CD14-positive monocyte (primary cell): ENCODE measurements around the gene FASN. TPM values are rescaled to one million over a fixed set of nuclear protein-coding genes. Genes with fewer than 3 reads are reported as not detected.

Source experiments
- DNase-seq, 3 donors: peaks; one replicate each; pipeline ENCODE4 v3.0.0-alpha.2; 2011 to 2022
- H2AFZ ChIP-seq: 2 replicates; pipeline ENCODE4 v1.6.0; 2012; ENCODE audit warnings: mild to moderate bottlenecking, low read depth, low read length, inconsistent platforms; ENCODE audit not compliant: insufficient read depth, poor library complexity, severe bottlenecking
- H3K27ac ChIP-seq, 2 donors: 1 replicate in 1 of 2; 2 replicates in 1 of 2; pipeline ENCODE4 v1.5.1; 2012 to 2013; ENCODE audit warnings: low read length in 2 of 2, control low read depth in 1 of 2, inconsistent platforms in 1 of 2, low read depth in 1 of 2, mild to moderate bottlenecking in 1 of 2
- H3K27me3 ChIP-seq, 2 donors: one replicate each; pipeline versions ENCODE4 v1.6.0 to v1.6.1; 2011 to 2013; ENCODE audit warnings: low read length in 2 of 2; ENCODE audit not compliant: control insufficient read depth in 2 of 2, insufficient read depth in 2 of 2
- H3K36me3 ChIP-seq, 2 donors: replicated peaks in 1 of 2; 1 replicate in 1 of 2; 2 replicates in 1 of 2; pipeline versions ENCODE4 v1.5.1 to v1.6.1; 2012 to 2013; ENCODE audit warnings: low read length in 2 of 2, control low read depth in 1 of 2, inconsistent platforms in 1 of 2, mild to moderate bottlenecking in 1 of 2; ENCODE audit not compliant: insufficient read depth in 2 of 2, control insufficient read depth in 1 of 2
- H3K4me1 ChIP-seq, 2 donors: 1 replicate in 1 of 2; 2 replicates in 1 of 2; pipeline versions ENCODE4 v1.5.1 to v1.6.1; 2012 to 2013; ENCODE audit warnings: low read length in 2 of 2, control low read depth in 1 of 2, inconsistent platforms in 1 of 2, mild to moderate bottlenecking in 1 of 2, moderate library complexity in 1 of 2; ENCODE audit not compliant: insufficient read depth in 2 of 2, control insufficient read depth in 1 of 2
- H3K4me2 ChIP-seq: replicated peaks from 2 replicates; pipeline ENCODE3; 2012; ENCODE audit warnings: low read length, moderate library complexity, mild to moderate bottlenecking; ENCODE audit not compliant: poor library complexity, severe bottlenecking; ENCODE audit errors: extremely low read depth
- H3K4me3 ChIP-seq, 3 experiments: fragments of 200-600 bp in 1 of 3; sonication (generic) in 1 of 3; replicated peaks in 1 of 3; 1 replicate in 2 of 3; 2 replicates in 1 of 3; pipeline ENCODE4 v1.5.1; 2011 to 2013; ENCODE audit warnings: low read length in 3 of 3, mild to moderate bottlenecking in 3 of 3, control low read depth in 2 of 3, low read depth in 2 of 3, inconsistent platforms in 1 of 3, moderate library complexity in 1 of 3
- H3K79me2 ChIP-seq: 2 replicates; pipeline ENCODE4 v1.6.0; 2012; ENCODE audit warnings: mild to moderate bottlenecking, control low read depth, inconsistent platforms, low read length, moderate library complexity; ENCODE audit not compliant: insufficient read depth
- H3K9ac ChIP-seq: 2 replicates; pipeline ENCODE4 v1.6.0; 2017; ENCODE audit warnings: low read length, mild to moderate bottlenecking; ENCODE audit not compliant: insufficient read depth, poor library complexity, severe bottlenecking
- H3K9me3 ChIP-seq, 2 donors: replicated peaks in 1 of 2; 1 replicate in 1 of 2; 2 replicates in 1 of 2; pipeline versions ENCODE4 v1.5.1 to v1.6.1; 2012 to 2013; ENCODE audit warnings: low read length in 2 of 2, control low read depth in 1 of 2; ENCODE audit not compliant: control insufficient read depth in 1 of 2, insufficient read depth in 1 of 2
- H4K20me1 ChIP-seq: 2 replicates; pipeline ENCODE4 v1.6.0; 2012; ENCODE audit warnings: mild to moderate bottlenecking, low read length, control low read depth, moderate library complexity; ENCODE audit not compliant: insufficient read depth
- H3K27ac Mint-ChIP-seq, 7 donors: one replicate each; pipeline ENCODE4 v1.8.0; 2020; ENCODE audit warnings: mild to moderate bottlenecking in 7 of 7, mixed read lengths in 7 of 7, moderate library complexity in 6 of 7, inconsistent platforms in 2 of 7
- H3K27me3 Mint-ChIP-seq, 3 donors: one replicate each; pipeline ENCODE4 v1.8.0; 2021 to 2022; ENCODE audit warnings: low read depth in 3 of 3, mild to moderate bottlenecking in 3 of 3, mixed read lengths in 3 of 3, moderate library complexity in 3 of 3, inconsistent platforms in 1 of 3
- H3K36me3 Mint-ChIP-seq, 2 donors: one replicate each; pipeline ENCODE4 v1.8.0; 2020; ENCODE audit warnings: mixed read lengths in 2 of 2, inconsistent platforms in 1 of 2, mild to moderate bottlenecking in 1 of 2
- H3K4me1 Mint-ChIP-seq: one replicate; pipeline ENCODE4 v1.8.0; 2020; ENCODE audit warnings: mild to moderate bottlenecking, mixed read lengths
- H3K4me3 Mint-ChIP-seq, 2 donors: one replicate each; pipeline ENCODE4 v1.8.0; 2020; ENCODE audit warnings: mild to moderate bottlenecking in 2 of 2, mixed read lengths in 2 of 2, moderate library complexity in 1 of 2
- H3K9me3 Mint-ChIP-seq, 7 donors: one replicate each; pipeline ENCODE4 v1.8.0; 2020 to 2022; ENCODE audit warnings: mixed read lengths in 7 of 7, mild to moderate bottlenecking in 6 of 7, moderate library complexity in 6 of 7, inconsistent platforms in 2 of 7
- WGBS: methylation state at CpG from one replicate; pipeline ENCODE4 v1.1.5; 2013; ENCODE audit warnings: missing lambda C conversion rate; ENCODE audit not compliant: insufficient coverage; 5-methylcytosine and 5-hydroxymethylcytosine counted together
- intact Hi-C, 2 donors: fragments of 100-400 bp; cut with micrococcal nuclease; formaldehyde crosslinking; loops; one replicate each; pipeline versions ENCODE4 v1.15.0 to v1.15.1; 2023
- polyA plus RNA-seq, 3 donors: library from polyadenylated mRNA; depleted of rRNA in 1 of 3; unstranded in 2 of 3; stranded (reverse) in 1 of 3; fragments of 300-500 nt in 2 of 3; fragments of >200 nt in 1 of 3; fragmentation: Illumina TruSeq in 2 of 3; gene quantifications; 1 replicate in 2 of 3; 2 replicates in 1 of 3; pipeline ENCODE4 v1.2.3, GENCODE V29; 2012 to 2021
- TF ChIP-seq, protein P1 (sequence below): fragments of 200-600 bp; IDR thresholded peaks from one replicate; pipeline ENCODE4 v1.8.0; 2022; ENCODE audit warnings: antibody characterized with exemption, mild to moderate bottlenecking

Gene FASN
- polyA plus RNA-seq, 3 donors: 0.08 to 8.4 (median 0.13) TPM

GRCh38 chr17:82113422-82113821, 15.4 kb upstream of the FASN start:
- H3K9me3 ChIP-seq: no peaks in the 10 kb centered on the region
- H2AFZ ChIP-seq: no peak overlapping the region
- no peak overlapping the region for H3K4me3 Mint-ChIP-seq
- no peak overlapping the region for H3K9ac ChIP-seq
- H3K9me3 Mint-ChIP-seq: peaks cover 0 to 4% (median 0%) of the 10 kb centered on the region in 7 donors
- H4K20me1 ChIP-seq: no peaks in the 10 kb centered on the region
- H3K79me2 ChIP-seq: no peaks in the 10 kb centered on the region
- 89% methylated on average over 6 of the region's 9 CpGs for WGBS
- no peaks in the 10 kb centered on the region for H3K4me1 ChIP-seq
- no peak for DNase-seq
- no peak overlapping the region for H3K4me3 ChIP-seq
- no peak overlapping the region for H3K27ac Mint-ChIP-seq
- no peak overlapping the region for H3K27ac ChIP-seq
- H3K36me3 Mint-ChIP-seq: peaks cover 4 to 7% of the 10 kb centered on the region in 2 donors
- no peaks in the 10 kb centered on the region for H3K36me3 ChIP-seq
- H3K4me2 ChIP-seq: no peak overlapping the region
- H3K27me3 Mint-ChIP-seq: peaks cover 0 to 3% (median 0%) of the 10 kb centered on the region in 3 donors
- TF ChIP-seq, protein P1, sequence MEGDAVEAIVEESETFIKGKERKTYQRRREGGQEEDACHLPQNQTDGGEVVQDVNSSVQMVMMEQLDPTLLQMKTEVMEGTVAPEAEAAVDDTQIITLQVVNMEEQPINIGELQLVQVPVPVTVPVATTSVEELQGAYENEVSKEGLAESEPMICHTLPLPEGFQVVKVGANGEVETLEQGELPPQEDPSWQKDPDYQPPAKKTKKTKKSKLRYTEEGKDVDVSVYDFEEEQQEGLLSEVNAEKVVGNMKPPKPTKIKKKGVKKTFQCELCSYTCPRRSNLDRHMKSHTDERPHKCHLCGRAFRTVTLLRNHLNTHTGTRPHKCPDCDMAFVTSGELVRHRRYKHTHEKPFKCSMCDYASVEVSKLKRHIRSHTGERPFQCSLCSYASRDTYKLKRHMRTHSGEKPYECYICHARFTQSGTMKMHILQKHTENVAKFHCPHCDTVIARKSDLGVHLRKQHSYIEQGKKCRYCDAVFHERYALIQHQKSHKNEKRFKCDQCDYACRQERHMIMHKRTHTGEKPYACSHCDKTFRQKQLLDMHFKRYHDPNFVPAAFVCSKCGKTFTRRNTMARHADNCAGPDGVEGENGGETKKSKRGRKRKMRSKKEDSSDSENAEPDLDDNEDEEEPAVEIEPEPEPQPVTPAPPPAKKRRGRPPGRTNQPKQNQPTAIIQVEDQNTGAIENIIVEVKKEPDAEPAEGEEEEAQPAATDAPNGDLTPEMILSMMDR: no peak
- no peaks in the 10 kb centered on the region for H3K4me1 Mint-ChIP-seq
- H3K27me3 ChIP-seq: no peaks in the 10 kb centered on the region
- intact Hi-C loops: no loop called here

DNA sequence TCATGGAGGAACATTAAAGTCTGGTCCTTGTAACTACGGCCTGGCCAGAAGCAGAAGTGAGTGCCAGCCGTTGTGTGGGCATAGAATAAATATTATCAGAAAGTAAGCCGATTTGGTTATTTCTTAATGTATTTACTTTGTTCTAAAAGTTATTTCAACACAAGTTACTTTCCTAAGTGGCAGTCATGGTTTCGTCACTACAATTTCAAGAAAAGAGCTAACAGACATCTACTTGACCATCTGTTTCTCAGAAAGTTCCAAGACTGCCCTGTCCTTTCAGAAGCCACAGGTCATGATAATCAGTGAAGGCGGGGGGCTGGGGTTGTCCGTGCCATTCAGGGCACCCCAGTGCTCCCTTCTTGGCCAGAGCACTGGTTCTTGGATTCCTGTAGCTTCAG, 14.9 kb upstream of the FASN start:
- Mint-ChIP-seq H3K9me3 (peaks cover 0 to 4% (median 0%) of the 10 kb centered on the region in 7 donors), H3K4me1 (no peaks in the 10 kb centered on the region), H3K27me3 (peaks cover 0 to 3% (median 0%) of the 10 kb centered on the region in 3 donors), H3K36me3 (peaks cover 4 to 7% of the 10 kb centered on the region in 2 donors), H3K27ac (no peak overlapping the region), H3K4me3 (no peak overlapping the region)
- Histone ChIP-seq H3K36me3 (no peaks in the 10 kb centered on the region), H3K4me3 (no peak overlapping the region), H3K9ac (no peak overlapping the region), H3K4me1 (no peaks in the 10 kb centered on the region), H3K27ac (no peak overlapping the region), H4K20me1 (no peaks in the 10 kb centered on the region), H3K9me3 (no peaks in the 10 kb centered on the region), H3K27me3 (no peaks in the 10 kb centered on the region), H3K79me2 (no peaks in the 10 kb centered on the region), H3K4me2 (no peak overlapping the region), H2AFZ (no peak overlapping the region)
- no peak for DNase-seq
- intact Hi-C loops: no loop called here
- WGBS: 89% methylated on average over 5 of the region's 6 CpGs
- TF ChIP-seq, protein P1: no peak
